Measurements from ENCODE around the gene FAM174B.

The FAM174B gene

DNA sequence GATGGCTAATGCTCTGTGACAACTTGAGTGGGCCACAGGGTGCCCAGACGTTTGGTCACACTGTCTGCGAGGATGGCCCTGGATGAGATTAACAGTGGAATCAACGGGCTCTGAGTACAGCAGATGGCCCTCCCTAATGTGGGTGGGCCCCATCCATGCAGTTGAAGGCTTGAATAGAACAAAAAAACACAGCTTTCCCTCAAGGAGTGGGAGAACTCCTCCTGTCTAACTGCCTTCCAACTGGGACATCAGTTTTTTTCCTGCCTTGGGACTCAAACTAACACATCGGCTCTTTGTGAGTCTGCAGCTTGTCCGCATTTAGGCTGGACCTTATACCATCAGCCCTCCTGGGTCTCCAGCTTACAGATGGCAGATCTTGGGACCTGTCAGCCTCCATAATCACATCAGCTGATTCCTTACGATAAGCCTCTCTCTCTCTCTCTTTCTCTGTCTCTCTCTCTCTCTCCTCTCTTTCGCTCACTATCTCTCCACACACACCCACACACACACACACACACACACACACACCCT lies 20.8 kb downstream of the FAM174B start:
- DNase-seq (ENCODE audit: low spot score) = no peak
- TF ChIP-seq, protein P1, sequence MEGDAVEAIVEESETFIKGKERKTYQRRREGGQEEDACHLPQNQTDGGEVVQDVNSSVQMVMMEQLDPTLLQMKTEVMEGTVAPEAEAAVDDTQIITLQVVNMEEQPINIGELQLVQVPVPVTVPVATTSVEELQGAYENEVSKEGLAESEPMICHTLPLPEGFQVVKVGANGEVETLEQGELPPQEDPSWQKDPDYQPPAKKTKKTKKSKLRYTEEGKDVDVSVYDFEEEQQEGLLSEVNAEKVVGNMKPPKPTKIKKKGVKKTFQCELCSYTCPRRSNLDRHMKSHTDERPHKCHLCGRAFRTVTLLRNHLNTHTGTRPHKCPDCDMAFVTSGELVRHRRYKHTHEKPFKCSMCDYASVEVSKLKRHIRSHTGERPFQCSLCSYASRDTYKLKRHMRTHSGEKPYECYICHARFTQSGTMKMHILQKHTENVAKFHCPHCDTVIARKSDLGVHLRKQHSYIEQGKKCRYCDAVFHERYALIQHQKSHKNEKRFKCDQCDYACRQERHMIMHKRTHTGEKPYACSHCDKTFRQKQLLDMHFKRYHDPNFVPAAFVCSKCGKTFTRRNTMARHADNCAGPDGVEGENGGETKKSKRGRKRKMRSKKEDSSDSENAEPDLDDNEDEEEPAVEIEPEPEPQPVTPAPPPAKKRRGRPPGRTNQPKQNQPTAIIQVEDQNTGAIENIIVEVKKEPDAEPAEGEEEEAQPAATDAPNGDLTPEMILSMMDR (IDR thresholded peaks at IDR 0.05; ENCODE audit: extremely low read depth, missing control alignments) = no peak

DNA sequence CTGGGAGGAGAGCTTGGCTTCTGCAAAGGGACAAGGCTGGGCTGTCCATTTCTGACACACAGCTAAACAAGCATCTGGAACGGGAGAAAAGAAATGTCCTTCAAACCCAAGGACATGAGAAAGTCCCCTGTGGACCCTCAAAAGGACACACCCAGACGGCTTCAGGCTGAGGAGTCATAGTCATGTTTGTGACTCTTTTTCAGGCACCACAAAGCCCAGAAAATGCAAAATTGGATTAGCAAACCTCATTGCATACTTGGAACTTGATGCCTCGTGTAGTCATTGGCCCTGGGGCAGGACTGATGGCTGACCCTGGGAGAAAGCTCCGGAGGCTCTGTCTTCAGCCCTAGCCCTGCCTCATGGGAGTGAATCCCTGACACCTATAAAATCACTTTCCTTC lies 21.5 kb downstream of the FAM174B start:
- DNase-seq (ENCODE audit: low spot score) = no peak
- TF ChIP-seq, protein P1 (IDR thresholded peaks at IDR 0.05; ENCODE audit: extremely low read depth, missing control alignments) = no peak

DNA sequence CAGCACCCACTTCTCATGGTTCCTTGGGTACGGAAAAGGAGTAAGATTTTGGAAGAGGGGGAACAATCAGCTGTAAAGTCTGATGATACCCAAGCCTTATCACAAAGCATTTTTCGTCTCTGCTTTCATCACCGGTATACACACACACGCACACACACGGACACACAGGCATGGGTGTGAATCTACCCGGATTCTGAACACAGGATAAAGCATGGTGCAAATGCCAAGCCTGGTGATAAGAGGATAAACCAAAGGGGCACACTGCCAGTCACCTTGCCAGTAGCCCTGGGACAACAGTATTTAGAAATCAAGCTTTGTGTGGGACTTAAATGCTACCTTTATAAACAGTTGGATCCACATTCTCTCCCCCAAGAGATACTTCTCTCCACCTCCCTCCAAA lies 22.2 kb downstream of the FAM174B start:
- TF ChIP-seq, protein P1 (IDR thresholded peaks at IDR 0.05; ENCODE audit: extremely low read depth, missing control alignments) = no peak
- no peak for DNase-seq (ENCODE audit: low spot score)

DNA sequence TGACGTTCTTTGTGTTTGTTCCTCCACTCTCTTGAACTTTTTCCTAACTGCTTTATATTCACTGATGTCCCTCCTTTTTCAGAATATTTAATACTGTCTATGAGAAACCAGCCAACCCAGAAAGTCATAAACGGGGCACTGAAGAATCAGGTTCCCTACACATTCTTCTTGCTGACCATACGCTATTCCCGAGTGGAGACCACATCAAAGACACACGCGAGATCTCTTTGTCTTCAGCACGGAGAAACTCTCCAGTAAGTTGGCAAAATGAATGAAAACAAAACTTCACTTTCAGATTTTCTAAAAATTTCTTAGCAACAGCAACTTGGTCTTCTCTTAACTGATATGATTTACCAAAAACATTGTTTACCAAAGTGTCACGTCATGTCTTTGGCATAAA lies 22.6 kb downstream of the FAM174B start:
- TF ChIP-seq, protein P1 (IDR thresholded peaks at IDR 0.05; ENCODE audit: extremely low read depth, missing control alignments) = no peak
- no peak for DNase-seq (ENCODE audit: low spot score)

DNA sequence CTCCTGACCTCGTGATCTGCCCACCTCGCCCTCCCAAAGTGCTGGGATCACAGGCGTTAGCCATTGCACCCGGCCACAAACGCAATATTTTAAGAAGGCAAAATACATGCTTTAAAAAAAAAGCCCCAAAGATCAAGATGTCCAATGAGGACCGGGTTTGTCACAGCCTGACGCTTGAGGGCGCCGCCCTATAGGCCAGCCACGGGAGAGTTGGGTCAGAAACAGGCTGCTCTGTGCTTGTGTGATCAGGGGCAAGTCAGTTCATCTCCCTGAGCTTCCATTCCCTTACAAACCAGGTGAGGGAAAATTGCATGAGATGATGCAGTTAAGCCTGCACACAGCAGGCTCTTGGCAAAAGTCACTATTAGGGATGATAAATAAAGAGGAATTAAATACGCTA lies 23.9 kb downstream of the FAM174B start:
- DNase-seq (ENCODE audit: low spot score) = no peak

DNA sequence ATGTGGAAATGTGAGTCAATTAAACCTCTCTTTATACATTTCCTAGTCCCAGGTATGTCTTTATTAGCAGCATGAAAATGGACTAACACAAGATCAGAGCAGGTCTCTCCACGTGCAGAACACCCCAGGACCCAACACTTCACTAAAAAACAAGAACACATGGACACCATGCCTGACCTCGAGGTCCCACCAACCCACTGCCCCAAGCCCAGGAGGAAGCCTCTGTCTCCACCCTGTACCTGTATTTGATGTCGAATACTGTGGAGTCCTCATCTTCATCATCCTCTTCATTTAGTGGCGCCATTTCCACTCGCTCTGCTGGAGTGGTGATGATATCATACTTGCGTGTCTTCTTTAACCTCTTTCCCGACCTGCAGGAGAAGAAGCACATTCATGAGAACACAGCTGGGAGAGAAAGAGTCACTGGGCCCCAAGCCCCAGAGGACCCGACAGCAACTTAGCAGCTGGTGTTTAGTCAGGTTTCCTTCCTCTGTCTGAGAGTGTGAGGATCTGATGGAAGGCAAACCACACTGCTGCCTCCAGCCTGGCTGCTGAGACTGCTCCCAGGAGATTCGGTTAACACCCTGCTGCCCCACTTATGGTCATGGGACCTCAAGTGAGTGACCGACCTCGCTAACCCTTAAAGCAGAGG lies 25.5 kb downstream of the FAM174B start:
- no peak for DNase-seq (ENCODE audit: low spot score)
- TF ChIP-seq, protein P1 (IDR thresholded peaks at IDR 0.05; ENCODE audit: extremely low read depth, missing control alignments) = no peak

More for the DNA sequence above, 23.9 kb downstream of the FAM174B start:
- TF ChIP-seq, protein P1 (IDR thresholded peaks at IDR 0.05; ENCODE audit: extremely low read depth, missing control alignments) = no peak

DNA sequence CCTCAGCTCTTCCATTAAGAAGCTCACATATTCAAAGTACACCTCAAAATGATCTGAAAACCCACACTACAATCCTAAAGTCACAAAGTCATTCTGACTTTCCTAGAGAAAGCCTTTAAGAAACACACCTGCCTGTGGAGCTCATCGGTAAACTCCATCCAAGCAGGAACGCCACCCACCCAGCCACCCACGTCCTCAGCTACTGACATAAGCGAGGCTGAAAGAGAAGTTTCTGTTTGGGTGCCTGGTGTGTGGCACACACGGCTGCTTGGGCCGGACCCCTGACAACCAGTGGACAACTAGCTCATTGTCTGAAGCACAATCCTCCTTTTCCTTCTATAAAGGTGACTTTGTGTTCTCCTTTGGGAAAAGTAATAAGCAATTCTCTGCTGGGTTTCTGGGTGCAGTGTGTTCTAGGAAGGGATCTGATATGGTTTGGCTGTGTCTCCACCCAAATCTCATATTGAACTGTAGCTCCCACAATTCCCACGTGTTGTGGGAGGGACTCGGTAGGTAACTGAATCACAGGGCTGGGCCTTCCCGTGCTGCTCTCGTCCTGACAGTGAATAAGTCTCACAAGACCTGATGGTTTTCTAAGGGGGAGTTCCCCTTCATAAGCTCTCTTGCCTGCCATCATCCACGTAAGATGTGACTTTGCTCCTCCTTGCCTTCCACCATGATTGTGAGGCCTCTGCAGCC lies 26.1 kb downstream of the FAM174B start:
- TF ChIP-seq, protein P1 (IDR thresholded peaks at IDR 0.05; ENCODE audit: extremely low read depth, missing control alignments) = no peak
- DNase-seq (ENCODE audit: low spot score) = no peak

All from GM20000 (cell line).